Measurements from ENCODE around the gene UBR3. TPM values are rescaled to one million over a fixed set of nuclear protein-coding genes. Genes with fewer than 3 reads are reported as not detected.

The UBR3 gene
- total and polyA plus RNA-seq, 2 of the 4 experiments (the other 2 are of a cell fraction), result 10.0 to 33.9 TPM

- no peaks in the 10 kb centered on the region; a peak in 1 of 4 replicates for H3K79me1 ChIP-seq (ENCODE audit: low read depth in 1 of 2, low read length in 2 of 2)
- H2AK5ac ChIP-seq (ENCODE audit: low read depth, low read length), result no peak overlapping the region
- H3K36me3 ChIP-seq (ENCODE audit: control insufficient read depth, insufficient read depth, low read length), result peaks cover 8% of the 10 kb centered on the region
- TF ChIP-seq, protein P1, sequence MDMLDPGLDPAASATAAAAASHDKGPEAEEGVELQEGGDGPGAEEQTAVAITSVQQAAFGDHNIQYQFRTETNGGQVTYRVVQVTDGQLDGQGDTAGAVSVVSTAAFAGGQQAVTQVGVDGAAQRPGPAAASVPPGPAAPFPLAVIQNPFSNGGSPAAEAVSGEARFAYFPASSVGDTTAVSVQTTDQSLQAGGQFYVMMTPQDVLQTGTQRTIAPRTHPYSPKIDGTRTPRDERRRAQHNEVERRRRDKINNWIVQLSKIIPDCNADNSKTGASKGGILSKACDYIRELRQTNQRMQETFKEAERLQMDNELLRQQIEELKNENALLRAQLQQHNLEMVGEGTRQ (IDR thresholded peaks at IDR 0.05; ENCODE audit: low read depth, low read length), result no peak
- TF ChIP-seq, protein P2, sequence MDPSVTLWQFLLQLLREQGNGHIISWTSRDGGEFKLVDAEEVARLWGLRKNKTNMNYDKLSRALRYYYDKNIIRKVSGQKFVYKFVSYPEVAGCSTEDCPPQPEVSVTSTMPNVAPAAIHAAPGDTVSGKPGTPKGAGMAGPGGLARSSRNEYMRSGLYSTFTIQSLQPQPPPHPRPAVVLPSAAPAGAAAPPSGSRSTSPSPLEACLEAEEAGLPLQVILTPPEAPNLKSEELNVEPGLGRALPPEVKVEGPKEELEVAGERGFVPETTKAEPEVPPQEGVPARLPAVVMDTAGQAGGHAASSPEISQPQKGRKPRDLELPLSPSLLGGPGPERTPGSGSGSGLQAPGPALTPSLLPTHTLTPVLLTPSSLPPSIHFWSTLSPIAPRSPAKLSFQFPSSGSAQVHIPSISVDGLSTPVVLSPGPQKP (IDR thresholded peaks at IDR 0.05; ENCODE audit: borderline replicate concordance, low read depth, low read length), result no peak
- TF ChIP-seq CEBPB (IDR thresholded peaks at IDR 0.05; ENCODE audit: low read depth, low read length), result peak; percentile 83
- no peak overlapping the region for H2AK9ac ChIP-seq (replicated peaks; ENCODE audit: low read depth, low read length, poor library complexity)
- ChIA-PET CTCF (no interaction called here), POLR2A (ENCODE audit: unreplicated experiment) (no interaction called here)
- no peak overlapping the region for H3K4ac ChIP-seq (ENCODE audit: low read depth, low read length)
- WGBS, 2 experiments (ENCODE audit: extremely low coverage in 2 of 2, insufficient read length in 1 of 2), result no CpG with 5 or more reads among the region's 8 CpGs
- H3K9me1 ChIP-seq (ENCODE audit: insufficient read depth, low read length), result no peaks in the 10 kb centered on the region
- no peak overlapping the region for H3K27ac ChIP-seq (ENCODE audit: insufficient read depth, low read length)
- H3K14ac ChIP-seq (replicated peaks; ENCODE audit: low read depth, low read length), result no peak overlapping the region
- dilution Hi-C loops (cut with HindIII; ENCODE audit: low sequenced_read_pairs, unreplicated experiment) (no loop called here), in situ Hi-C loops (cut with MboI; ENCODE audit: low sequenced_read_pairs) (no loop called here), intact Hi-C loops (cut with micrococcal nuclease) (no loop called here)
- H4K20me1 ChIP-seq (ENCODE audit: insufficient read depth, low read length), result no peaks in the 10 kb centered on the region
- DNase-seq (peak; percentile 13), ATAC-seq (ENCODE audit: low read depth) (no peak)
- H2BK120ac ChIP-seq (ENCODE audit: low read depth, low read length), result no peak overlapping the region
- H2BK5ac ChIP-seq (ENCODE audit: low read depth, low read length, poor library complexity, severe bottlenecking), result no peak overlapping the region
- no peak overlapping the region for H3K18ac ChIP-seq (ENCODE audit: low read depth, low read length)
- no peak overlapping the region for H3K4me2 ChIP-seq (ENCODE audit: low read depth, low read length)
- H3K27me3 ChIP-seq (ENCODE audit: control insufficient read depth, insufficient read depth, low read length), result no peaks in the 10 kb centered on the region
- no peak overlapping the region for H4K91ac ChIP-seq (ENCODE audit: insufficient read depth, low read depth, low read length)
- BruUV-seq (replicated peaks), result no TSS peak
- H3K9ac ChIP-seq (ENCODE audit: low read depth, low read length), result no peak overlapping the region
- H3K56ac ChIP-seq (ENCODE audit: extremely low read depth, insufficient read depth, low read length), result no peak overlapping the region
- no peak overlapping the region for H4K8ac ChIP-seq (ENCODE audit: low read depth in 2 of 2, low read length in 2 of 2)
- no peak overlapping the region for H4K5ac ChIP-seq (ENCODE audit: low read depth, low read length)
- no peak overlapping the region for H2AFZ ChIP-seq (replicated peaks; ENCODE audit: low read length, poor library complexity)
- H3K4me1 ChIP-seq (ENCODE audit: control insufficient read depth, insufficient read depth, low read length), result no peaks in the 10 kb centered on the region
- no peak overlapping the region for H3K4me3 ChIP-seq (ENCODE audit: insufficient read depth, low read depth, low read length)
- H2BK20ac ChIP-seq (ENCODE audit: low read depth, low read length), result no peak overlapping the region
- H2BK15ac ChIP-seq (ENCODE audit: low read depth, low read length), result no peak overlapping the region
- no peaks in the 10 kb centered on the region for H3K9me3 ChIP-seq (ENCODE audit: control insufficient read depth, insufficient read depth, low read length)
- H3K23ac ChIP-seq (ENCODE audit: low read depth, low read length), result no peak overlapping the region
Observed at GRCh38 chr2:170006587-170007325, 179.5 kb downstream of the UBR3 start.
